Keratinocyte (primary cell): ENCODE results near the gene AKT1.

ENCODE experiments used
- EZH2 ChIP-seq: IDR thresholded peaks from one replicate; pipeline ENCODE4 v1.6.1; 2012; ENCODE audit warnings: inconsistent platforms, mild to moderate bottlenecking, low read length, moderate library complexity
- TF ChIP-seq, protein P1 (sequence below), 3 experiments: IDR thresholded peaks in 1 of 3; conservative IDR thresholded peaks in 1 of 3; optimal IDR thresholded peaks in 1 of 3; 2 replicates in 2 of 3; 3 replicates in 1 of 3; pipeline versions ENCODE3 to v1.5.1; 2011; ENCODE audit warnings: low read length in 3 of 3, mild to moderate bottlenecking in 3 of 3, moderate library complexity in 2 of 3, control low read depth in 1 of 3, inconsistent platforms in 1 of 3; ENCODE audit not compliant: insufficient read depth in 2 of 3; ENCODE audit errors: extremely low read depth in 1 of 3

- TF ChIP-seq, protein P1, sequence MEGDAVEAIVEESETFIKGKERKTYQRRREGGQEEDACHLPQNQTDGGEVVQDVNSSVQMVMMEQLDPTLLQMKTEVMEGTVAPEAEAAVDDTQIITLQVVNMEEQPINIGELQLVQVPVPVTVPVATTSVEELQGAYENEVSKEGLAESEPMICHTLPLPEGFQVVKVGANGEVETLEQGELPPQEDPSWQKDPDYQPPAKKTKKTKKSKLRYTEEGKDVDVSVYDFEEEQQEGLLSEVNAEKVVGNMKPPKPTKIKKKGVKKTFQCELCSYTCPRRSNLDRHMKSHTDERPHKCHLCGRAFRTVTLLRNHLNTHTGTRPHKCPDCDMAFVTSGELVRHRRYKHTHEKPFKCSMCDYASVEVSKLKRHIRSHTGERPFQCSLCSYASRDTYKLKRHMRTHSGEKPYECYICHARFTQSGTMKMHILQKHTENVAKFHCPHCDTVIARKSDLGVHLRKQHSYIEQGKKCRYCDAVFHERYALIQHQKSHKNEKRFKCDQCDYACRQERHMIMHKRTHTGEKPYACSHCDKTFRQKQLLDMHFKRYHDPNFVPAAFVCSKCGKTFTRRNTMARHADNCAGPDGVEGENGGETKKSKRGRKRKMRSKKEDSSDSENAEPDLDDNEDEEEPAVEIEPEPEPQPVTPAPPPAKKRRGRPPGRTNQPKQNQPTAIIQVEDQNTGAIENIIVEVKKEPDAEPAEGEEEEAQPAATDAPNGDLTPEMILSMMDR (optimal IDR thresholded peaks at IDR 0.05 in 1 of 3, IDR thresholded peaks at IDR 0.05 in 1 of 3, conservative IDR thresholded peaks at IDR 0.05 in 1 of 3; ENCODE audit: extremely low read depth in 1 of 3, insufficient read depth in 2 of 3, low read length in 3 of 3), result no peak
- TF ChIP-seq EZH2, result no peak
These were observed 52.7 kb downstream of the AKT1 start for GRCh38 chr14:104742586-104743455.
